ENCODE measurements around the gene PXN.

PXN gene

GRCh38 chr12:120265473-120266179, at the start of gene PXN:
PXN (minus strand) TSS chr12:120265730; CDS start chr12:120265629, 101 bp downstream.
- DNase-seq: peak; percentile 75

- DNase-seq: no peak
Observed at GRCh38 chr12:120314220-120314619, 48.7 kb upstream of the PXN start.

GRCh38 chr12:120301962-120302815, 36.7 kb upstream of the PXN start, which contains the start of gene SIRT4:
SIRT4 (plus strand) TSS chr12:120302321; CDS start chr12:120303562, 1,241 bp downstream.
- peak; percentile 94 for DNase-seq

- DNase-seq: peak; percentile 99
Observed at GRCh38 chr12:120292661-120293531, 27.4 kb upstream of the PXN start, which contains the start of gene RNU4-1. RNU4-1 (minus strand) TSS chr12:120293237.

GRCh38 chr12:120292411-120292660, 26.8 kb upstream of the PXN start:
- no peak for DNase-seq

GRCh38 chr12:120290609-120291305, 25.2 kb upstream of the PXN start:
- DNase-seq: no peak

- no peak for DNase-seq
Observed at GRCh38 chr12:120287491-120287890, 22.0 kb upstream of the PXN start.

GRCh38 chr12:120286768-120287490, 21.4 kb upstream of the PXN start:
- DNase-seq: peak; percentile 56

GRCh38 chr12:120284381-120284780, 18.9 kb upstream of the PXN start:
- no peak for DNase-seq

GRCh38 chr12:120283318-120283717, 17.8 kb upstream of the PXN start:
- no peak for DNase-seq

- DNase-seq: no peak
Observed at GRCh38 chr12:120278137-120279069, 12.9 kb upstream of the PXN start.

GRCh38 chr12:120276734-120277133, 11.2 kb upstream of the PXN start:
- peak; percentile 75 for DNase-seq

GRCh38 chr12:120267736-120268135, 2.2 kb upstream of the PXN start:
- DNase-seq: no peak

- DNase-seq: no peak
Observed at GRCh38 chr12:120266180-120266870, 795 bp upstream of the PXN start.

GRCh38 chr12:120264904-120265472, 542 bp downstream of the PXN start:
- DNase-seq: no peak

- DNase-seq: peak; percentile 27
Observed at GRCh38 chr12:120264086-120264903, 1.2 kb downstream of the PXN start.

GRCh38 chr12:120263748-120264085, 1.8 kb downstream of the PXN start:
- no peak for DNase-seq

GRCh38 chr12:120262852-120263747, 2.4 kb downstream of the PXN start:
- DNase-seq: peak; percentile 70

Measured in EL (cell line).